Astrocyte (in vitro differentiated cells and primary cell): ENCODE results near the gene LSP1. TPM values are rescaled to one million over a fixed set of nuclear protein-coding genes. Genes with fewer than 3 reads are reported as not detected.

Experiments
- DNase-seq: peaks from one replicate; pipeline ENCODE4 v3.0.0-alpha.2; 2010; ENCODE audit warnings: low read depth
- FAIRE-seq: peaks from 2 replicates; lab custom pipeline; 2011; peaks lifted over from hg19 to GRCh38; lab: Jason Lieb, UNC
- H2AFZ ChIP-seq: 2 replicates; pipeline ENCODE4 v1.6.0; 2012; ENCODE audit warnings: low read depth, low read length, inconsistent platforms
- H3K27ac ChIP-seq: 2 replicates; pipeline ENCODE4 v1.5.1; 2011; ENCODE audit warnings: low read depth, low read length, inconsistent platforms
- H3K27me3 ChIP-seq: 2 replicates; pipeline ENCODE4 v1.6.0; 2011; ENCODE audit warnings: low read length, inconsistent platforms; ENCODE audit not compliant: insufficient read depth
- H3K36me3 ChIP-seq: 2 replicates; pipeline ENCODE4 v1.5.1; 2011; ENCODE audit warnings: low read length, inconsistent platforms; ENCODE audit not compliant: insufficient read depth
- H3K4me1 ChIP-seq: 2 replicates; pipeline ENCODE4 v1.5.1; 2011; ENCODE audit warnings: low read length, inconsistent platforms; ENCODE audit not compliant: insufficient read depth
- H3K4me2 ChIP-seq: 2 replicates; pipeline ENCODE4 v1.6.0; 2012; ENCODE audit warnings: low read length, inconsistent platforms
- H3K4me3 ChIP-seq: 2 replicates; pipeline ENCODE4 v1.5.1; 2011; ENCODE audit warnings: low read depth, mild to moderate bottlenecking, low read length, inconsistent platforms; ENCODE audit not compliant: insufficient read depth
- H3K79me2 ChIP-seq: 2 replicates; pipeline ENCODE4 v1.6.0; 2012; ENCODE audit warnings: mild to moderate bottlenecking, low read length, inconsistent platforms; ENCODE audit not compliant: insufficient read depth
- H3K9ac ChIP-seq: 2 replicates; pipeline ENCODE4 v1.6.0; 2012; ENCODE audit warnings: mild to moderate bottlenecking, low read length, inconsistent platforms
- H3K9me3 ChIP-seq: 2 replicates; pipeline ENCODE4 v1.5.1; 2012; ENCODE audit warnings: low read depth, mild to moderate bottlenecking, low read length, inconsistent platforms; ENCODE audit not compliant: insufficient read depth
- H4K20me1 ChIP-seq: 2 replicates; pipeline ENCODE4 v1.6.0; 2012; ENCODE audit warnings: low read length, inconsistent platforms; ENCODE audit not compliant: insufficient read depth
- H3K27ac Mint-ChIP-seq: one replicate; pipeline ENCODE4 v1.8.0; 2021; ENCODE audit warnings: mild to moderate bottlenecking, mixed read lengths; ENCODE audit not compliant: unreplicated experiment
- H3K27me3 Mint-ChIP-seq: one replicate; pipeline ENCODE4 v1.8.0; 2021; ENCODE audit warnings: low read depth, mixed read lengths; ENCODE audit not compliant: unreplicated experiment
- H3K36me3 Mint-ChIP-seq: one replicate; pipeline ENCODE4 v1.8.0; 2021; ENCODE audit warnings: low read depth, mixed read lengths; ENCODE audit not compliant: unreplicated experiment
- H3K4me1 Mint-ChIP-seq: one replicate; pipeline ENCODE4 v1.8.0; 2021; ENCODE audit warnings: low read depth, mixed read lengths; ENCODE audit not compliant: unreplicated experiment
- H3K4me3 Mint-ChIP-seq: one replicate; pipeline ENCODE4 v1.8.0; 2021; ENCODE audit warnings: mild to moderate bottlenecking, moderate library complexity, mixed read lengths; ENCODE audit not compliant: unreplicated experiment
- H3K9me3 Mint-ChIP-seq: one replicate; pipeline ENCODE4 v1.8.0; 2021; ENCODE audit warnings: mild to moderate bottlenecking, mixed read lengths; ENCODE audit not compliant: unreplicated experiment
- CTCF ChIP-seq: IDR thresholded peaks from 2 replicates; pipeline ENCODE4 v1.5.1; 2011; ENCODE audit warnings: low read depth, mild to moderate bottlenecking, inconsistent platforms, low read length, moderate library complexity; ENCODE audit not compliant: insufficient read depth
- EZH2 ChIP-seq: IDR thresholded peaks from 2 replicates; pipeline ENCODE4 v1.6.1; 2012; ENCODE audit warnings: mild to moderate bottlenecking, low read length, inconsistent platforms; ENCODE audit not compliant: insufficient read depth
- total RNA-seq: library from RNA; stranded (reverse); gene quantifications from 2 replicates; pipeline ENCODE4 v1.2.1, GENCODE V29; 2021

The LSP1 gene
- total RNA-seq, 1 donor from 2014 or later, result 1.3 TPM

GRCh38 chr11:1929621-1930461, 77.0 kb downstream of the LSP1 start:
- Histone ChIP-seq H3K79me2 (no peaks in the 10 kb centered on the region), H3K4me1 (no peaks in the 10 kb centered on the region), H3K27ac (no peak overlapping the region), H3K36me3 (no peaks in the 10 kb centered on the region), H4K20me1 (no peaks in the 10 kb centered on the region), H3K4me2 (no peak overlapping the region), H3K4me3 (no peak overlapping the region), H3K9ac (no peak overlapping the region), H3K9me3 (no peaks in the 10 kb centered on the region), H3K27me3 (no peaks in the 10 kb centered on the region), H2AFZ (no peak overlapping the region)
- H3K4me1 Mint-ChIP-seq, result no peaks in the 10 kb centered on the region
- H3K27ac Mint-ChIP-seq, result no peak overlapping the region
- peaks cover 22% of the 10 kb centered on the region for H3K27me3 Mint-ChIP-seq
- FAIRE-seq (no peak), DNase-seq (no peak)
- H3K4me3 Mint-ChIP-seq, result no peak overlapping the region
- H3K9me3 Mint-ChIP-seq, result no peaks in the 10 kb centered on the region
- no peak for TF ChIP-seq EZH2
- no peak for TF ChIP-seq CTCF
- H3K36me3 Mint-ChIP-seq, result no peaks in the 10 kb centered on the region

- FAIRE-seq (no peak), DNase-seq (no peak)
- peaks cover 22% of the 10 kb centered on the region for H3K27me3 Mint-ChIP-seq
- no peaks in the 10 kb centered on the region for H3K79me2 ChIP-seq
- no peak overlapping the region for H3K27ac ChIP-seq
- H3K4me1 ChIP-seq, result no peaks in the 10 kb centered on the region
- no peak overlapping the region for H2AFZ ChIP-seq
- H3K27ac Mint-ChIP-seq, result no peak overlapping the region
- H3K4me3 ChIP-seq, result no peak overlapping the region
- H3K9me3 ChIP-seq, result no peaks in the 10 kb centered on the region
- no peaks in the 10 kb centered on the region for H3K4me1 Mint-ChIP-seq
- H3K9me3 Mint-ChIP-seq, result no peaks in the 10 kb centered on the region
- no peaks in the 10 kb centered on the region for H3K36me3 Mint-ChIP-seq
- TF ChIP-seq EZH2 (no peak), CTCF (no peak)
- H4K20me1 ChIP-seq, result no peaks in the 10 kb centered on the region
- H3K4me3 Mint-ChIP-seq, result no peak overlapping the region
- H3K27me3 ChIP-seq, result no peaks in the 10 kb centered on the region
- H3K9ac ChIP-seq, result no peak overlapping the region
- no peaks in the 10 kb centered on the region for H3K36me3 ChIP-seq
- no peak overlapping the region for H3K4me2 ChIP-seq
Measured at GRCh38 chr11:1930462-1930830, 77.6 kb downstream of the LSP1 start.
